ENCODE results near the gene SESN1.
"Not testable (repeated sequence)": the region's sequence is repeated elsewhere in the genome, so short reads cannot be mapped to it uniquely, and the experiment has no call there.

The SESN1 gene

DNA sequence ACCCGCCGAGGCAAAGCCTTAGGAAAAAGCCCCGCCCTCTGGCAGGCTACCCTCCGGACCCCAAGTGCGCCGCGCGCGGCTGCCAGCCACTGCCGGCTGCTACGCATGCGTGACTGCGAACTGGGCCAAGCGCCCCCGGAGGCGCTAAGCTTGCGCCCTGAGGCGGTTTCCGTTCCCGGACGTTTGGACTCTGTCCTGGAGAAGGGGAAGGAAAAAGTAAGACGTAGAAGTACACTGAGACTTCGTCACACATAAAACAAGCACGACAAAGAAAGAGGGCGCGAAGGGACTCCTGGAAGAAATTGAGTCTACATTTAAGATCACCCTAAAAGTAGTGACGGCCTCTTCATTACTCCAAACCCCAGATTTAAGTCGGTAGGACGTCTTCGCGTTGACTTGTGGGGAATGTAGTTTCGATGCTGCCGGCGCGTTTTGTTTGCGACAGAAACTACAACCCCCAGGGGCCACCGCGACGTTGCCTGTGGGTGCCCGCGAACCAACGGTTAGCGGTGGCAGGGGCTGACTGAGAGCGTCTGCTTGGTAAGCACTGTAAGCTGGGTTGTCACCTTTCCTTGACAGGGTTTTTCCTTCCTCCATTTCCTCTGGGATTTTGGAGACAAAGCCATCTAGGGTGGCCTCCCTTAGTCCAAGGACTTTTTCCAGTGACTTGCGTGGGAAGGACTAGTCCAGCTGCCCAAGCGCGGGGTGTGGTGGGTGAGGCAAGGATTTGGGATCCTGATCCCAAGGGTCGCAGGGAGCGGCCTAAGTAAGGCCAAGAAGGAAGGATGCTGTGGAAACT is 589 bp upstream of the SESN1 start, which contains the start of gene CEP57L1:
CEP57L1 (plus strand) TSS at position 472 of the 799 bp plus-strand sequence. CDS start 49,715 bp downstream, outside the sequence.
- TF ChIP-seq POLR2A (IDR thresholded peaks at IDR 0.05; ENCODE audit: low read depth, low read length) (peak; percentile 39; the same call in 1 of the 2 replicates), POU2F2 (IDR thresholded peaks at IDR 0.05; ENCODE audit: low read depth, low read length) (no peak), POLR2AphosphoS5 (IDR thresholded peaks at IDR 0.05; ENCODE audit: low read depth, low read length) (peak; percentile 41; the same call in 1 of the 2 replicates), SPI1 (IDR thresholded peaks at IDR 0.05; ENCODE audit: low read depth, low read length) (no peak), TAF1 (IDR thresholded peaks at IDR 0.05; ENCODE audit: low read depth, low read length) (no peak), PAX5 (IDR thresholded peaks at IDR 0.05; ENCODE audit: insufficient read depth, low read length, severe bottlenecking) (peak; percentile 80)
- peak; percentile 94 for FAIRE-seq
- DNase-seq (ENCODE audit: insufficient read length, low spot score) = peak; percentile 56

GRCh38 chr6:109093732-109094415 is 772 bp downstream of the SESN1 start:
- no peak for DNase-seq (ENCODE audit: insufficient read length, low spot score)
- no peak for TF ChIP-seq PAX5 (IDR thresholded peaks at IDR 0.05; ENCODE audit: insufficient read depth, low read length, severe bottlenecking)
- no peak; the same call in 1 of the 2 replicates for TF ChIP-seq TAF1 (IDR thresholded peaks at IDR 0.05; ENCODE audit: low read depth, low read length)
- no peak for TF ChIP-seq POU2F2 (IDR thresholded peaks at IDR 0.05; ENCODE audit: low read depth, low read length)
- TF ChIP-seq POLR2A (IDR thresholded peaks at IDR 0.05; ENCODE audit: low read depth, low read length) = no peak
- TF ChIP-seq SPI1 (IDR thresholded peaks at IDR 0.05; ENCODE audit: low read depth, low read length) = no peak
- no peak for TF ChIP-seq POLR2AphosphoS5 (IDR thresholded peaks at IDR 0.05; ENCODE audit: low read depth, low read length)
- FAIRE-seq = no peak

- DNase-seq (ENCODE audit: insufficient read length, low spot score) (no peak), FAIRE-seq (no peak)
- no peak for TF ChIP-seq SPI1 (IDR thresholded peaks at IDR 0.05; ENCODE audit: low read depth, low read length)
- no peak for TF ChIP-seq POLR2AphosphoS5 (IDR thresholded peaks at IDR 0.05; ENCODE audit: low read depth, low read length)
- TF ChIP-seq PAX5 (IDR thresholded peaks at IDR 0.05; ENCODE audit: insufficient read depth, low read length, severe bottlenecking) = no peak
- no peak for TF ChIP-seq TAF1 (IDR thresholded peaks at IDR 0.05; ENCODE audit: low read depth, low read length)
Measured at GRCh38 chr6:109092074-109092473, 2.6 kb downstream of the SESN1 start.

DNA sequence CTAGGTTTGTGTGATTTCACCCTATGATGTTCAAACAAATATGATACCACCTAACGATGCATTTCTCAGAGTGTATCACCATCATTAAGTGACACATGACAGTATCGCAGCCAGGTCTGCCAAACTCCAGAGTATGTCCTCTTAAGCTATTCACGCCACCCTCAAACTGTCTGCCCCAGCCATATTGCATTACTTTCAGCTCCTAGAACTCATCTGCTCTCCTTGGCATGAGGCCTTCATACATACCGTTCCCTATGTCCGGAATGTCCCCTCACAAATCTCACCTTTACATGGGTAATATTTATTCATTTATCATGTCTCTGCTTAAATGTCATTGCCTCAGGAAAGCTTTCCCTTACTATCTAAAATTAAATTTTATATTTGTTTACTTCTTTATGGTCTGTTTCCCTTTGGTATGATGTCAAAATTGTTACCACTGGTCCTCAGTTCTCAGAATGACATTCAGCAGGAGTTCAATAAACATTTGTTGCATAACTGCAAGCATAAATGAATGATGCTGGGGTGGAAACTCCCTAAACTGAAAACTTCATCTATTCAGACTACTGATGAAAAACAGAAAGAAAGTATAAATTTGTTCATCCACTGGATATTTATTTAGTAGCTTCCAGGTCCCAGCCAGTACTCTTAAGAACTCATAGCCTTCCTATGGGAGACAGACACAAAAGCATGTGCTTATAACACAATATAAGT is 3.2 kb downstream of the SESN1 start:
- no peak for FAIRE-seq
- TF ChIP-seq TAF1 (IDR thresholded peaks at IDR 0.05; ENCODE audit: low read depth, low read length) (no peak), POLR2A (IDR thresholded peaks at IDR 0.05; ENCODE audit: low read depth, low read length) (no peak), SPI1 (IDR thresholded peaks at IDR 0.05; ENCODE audit: low read depth, low read length) (no peak), POLR2AphosphoS5 (IDR thresholded peaks at IDR 0.05; ENCODE audit: low read depth, low read length) (no peak)
- DNase-seq (ENCODE audit: insufficient read length, low spot score) = no peak

DNA sequence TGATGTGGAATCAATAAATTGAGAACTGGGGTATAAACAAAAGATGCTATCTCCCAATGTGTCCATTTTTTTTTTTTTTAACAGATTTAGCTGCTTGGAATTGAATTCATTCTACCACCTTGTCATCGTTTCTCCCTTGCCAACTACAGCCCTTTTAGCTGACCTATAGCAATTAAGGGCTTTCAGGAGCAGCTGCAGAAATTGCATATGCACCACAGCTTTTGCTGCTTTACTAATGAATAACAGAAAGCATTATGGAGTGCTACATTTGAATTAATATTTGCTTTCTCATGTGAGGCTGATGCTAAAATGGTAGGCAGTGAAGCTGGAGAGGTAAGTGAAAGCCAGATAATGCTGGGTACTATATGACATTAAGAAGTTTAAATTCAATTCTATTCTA is 5.7 kb downstream of the SESN1 start:
- TF ChIP-seq TAF1 (IDR thresholded peaks at IDR 0.05; ENCODE audit: low read depth, low read length) (no peak), PAX5 (IDR thresholded peaks at IDR 0.05; ENCODE audit: insufficient read depth, low read length, severe bottlenecking) (no peak), SPI1 (IDR thresholded peaks at IDR 0.05; ENCODE audit: low read depth, low read length) (no peak), POLR2AphosphoS5 (IDR thresholded peaks at IDR 0.05; ENCODE audit: low read depth, low read length) (no peak), POU2F2 (IDR thresholded peaks at IDR 0.05; ENCODE audit: low read depth, low read length) (no peak), POLR2A (IDR thresholded peaks at IDR 0.05; ENCODE audit: low read depth, low read length) (no peak)
- DNase-seq (ENCODE audit: insufficient read length, low spot score) = no peak
- no peak for FAIRE-seq

- TF ChIP-seq SPI1 (IDR thresholded peaks at IDR 0.05; ENCODE audit: low read depth, low read length) = no peak
- no peak for TF ChIP-seq PAX5 (IDR thresholded peaks at IDR 0.05; ENCODE audit: insufficient read depth, low read length, severe bottlenecking)
- FAIRE-seq = no peak
- DNase-seq (ENCODE audit: insufficient read length, low spot score) = no peak
Measured at GRCh38 chr6:109087661-109088264, 6.9 kb downstream of the SESN1 start.

- not testable (repeated sequence) for DNase-seq (ENCODE audit: insufficient read length, low spot score); FAIRE-seq
Measured at GRCh38 chr6:109084146-109084545, 10.5 kb downstream of the SESN1 start.

DNA sequence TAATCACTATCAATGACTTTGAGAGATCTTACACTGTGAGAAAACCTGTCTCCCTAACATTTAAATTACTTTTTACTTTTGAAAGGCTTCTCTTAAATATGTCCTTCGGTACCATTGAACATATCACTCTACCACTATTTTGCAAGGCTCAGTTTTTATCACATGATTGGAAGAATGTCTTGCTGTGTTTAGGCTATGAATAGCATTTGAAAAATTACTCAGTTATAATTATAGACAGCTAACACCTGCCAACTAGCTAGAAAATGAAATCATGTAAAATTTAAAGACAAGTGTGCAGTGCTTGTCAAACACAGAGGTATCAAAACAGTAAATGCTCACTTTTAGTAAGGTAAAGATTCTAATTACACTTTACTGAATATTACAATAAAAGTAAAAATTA is 11.0 kb downstream of the SESN1 start:
- TF ChIP-seq POLR2AphosphoS5 (IDR thresholded peaks at IDR 0.05; ENCODE audit: low read depth, low read length) = no peak
- no peak for TF ChIP-seq POLR2A (IDR thresholded peaks at IDR 0.05; ENCODE audit: low read depth, low read length)
- TF ChIP-seq POU2F2 (IDR thresholded peaks at IDR 0.05; ENCODE audit: low read depth, low read length) = no peak
- TF ChIP-seq TAF1 (IDR thresholded peaks at IDR 0.05; ENCODE audit: low read depth, low read length) = no peak
- no peak for DNase-seq (ENCODE audit: insufficient read length, low spot score)
- FAIRE-seq = peak; percentile 23

DNA sequence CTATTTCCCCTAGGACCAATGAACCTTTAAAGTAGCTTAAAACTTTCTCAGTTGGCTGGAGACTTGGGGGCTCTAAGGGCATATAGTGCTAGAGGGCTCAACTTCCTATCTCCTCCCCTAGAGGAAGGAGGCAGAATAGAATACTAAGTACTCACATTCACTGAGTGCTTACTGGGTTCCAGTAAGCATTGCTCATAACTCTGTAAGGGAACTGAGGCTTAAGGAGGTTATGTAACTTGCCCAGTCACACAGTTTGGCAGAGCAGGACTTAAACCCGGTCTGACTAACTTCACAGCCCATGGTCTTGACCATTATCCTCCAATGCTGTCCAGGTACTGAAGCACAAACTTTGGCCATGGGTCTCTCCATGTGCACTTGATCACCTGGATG is 12.5 kb downstream of the SESN1 start:
- no peak for FAIRE-seq
- TF ChIP-seq POLR2A (IDR thresholded peaks at IDR 0.05; ENCODE audit: low read depth, low read length) (no peak), TAF1 (IDR thresholded peaks at IDR 0.05; ENCODE audit: low read depth, low read length) (no peak), SPI1 (IDR thresholded peaks at IDR 0.05; ENCODE audit: low read depth, low read length) (no peak), POU2F2 (IDR thresholded peaks at IDR 0.05; ENCODE audit: low read depth, low read length) (no peak), POLR2AphosphoS5 (IDR thresholded peaks at IDR 0.05; ENCODE audit: low read depth, low read length) (no peak), PAX5 (IDR thresholded peaks at IDR 0.05; ENCODE audit: insufficient read depth, low read length, severe bottlenecking) (no peak)
- DNase-seq (ENCODE audit: insufficient read length, low spot score) = no peak

Measured in GM12891 (cell line).